Measurements from ENCODE around the gene TTLL3. TPM values are rescaled to one million over a fixed set of nuclear protein-coding genes. Genes with fewer than 3 reads are reported as not detected.

The TTLL3 gene
- total RNA-seq, 1 donor from 2014 or later: 42.2 TPM

GRCh38 chr3:9820946-9821345 is 10.9 kb downstream of the TTLL3 start:
- Mint-ChIP-seq H3K27ac (no peak overlapping the region), H3K9me3 (no peaks in the 10 kb centered on the region), H3K4me3 (no peak overlapping the region), H3K36me3 (peaks cover 5% of the 10 kb centered on the region), H3K27me3 (no peaks in the 10 kb centered on the region), H3K4me1 (ENCODE audit: unreplicated experiment) (no peaks in the 10 kb centered on the region)
- TF ChIP-seq, protein P1, sequence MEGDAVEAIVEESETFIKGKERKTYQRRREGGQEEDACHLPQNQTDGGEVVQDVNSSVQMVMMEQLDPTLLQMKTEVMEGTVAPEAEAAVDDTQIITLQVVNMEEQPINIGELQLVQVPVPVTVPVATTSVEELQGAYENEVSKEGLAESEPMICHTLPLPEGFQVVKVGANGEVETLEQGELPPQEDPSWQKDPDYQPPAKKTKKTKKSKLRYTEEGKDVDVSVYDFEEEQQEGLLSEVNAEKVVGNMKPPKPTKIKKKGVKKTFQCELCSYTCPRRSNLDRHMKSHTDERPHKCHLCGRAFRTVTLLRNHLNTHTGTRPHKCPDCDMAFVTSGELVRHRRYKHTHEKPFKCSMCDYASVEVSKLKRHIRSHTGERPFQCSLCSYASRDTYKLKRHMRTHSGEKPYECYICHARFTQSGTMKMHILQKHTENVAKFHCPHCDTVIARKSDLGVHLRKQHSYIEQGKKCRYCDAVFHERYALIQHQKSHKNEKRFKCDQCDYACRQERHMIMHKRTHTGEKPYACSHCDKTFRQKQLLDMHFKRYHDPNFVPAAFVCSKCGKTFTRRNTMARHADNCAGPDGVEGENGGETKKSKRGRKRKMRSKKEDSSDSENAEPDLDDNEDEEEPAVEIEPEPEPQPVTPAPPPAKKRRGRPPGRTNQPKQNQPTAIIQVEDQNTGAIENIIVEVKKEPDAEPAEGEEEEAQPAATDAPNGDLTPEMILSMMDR (conservative IDR thresholded peaks at IDR 0.05): peak; percentile 58
- DNase-seq (ENCODE audit: extremely low spot score, unreplicated experiment): no peak

- Mint-ChIP-seq H3K4me3 (no peak overlapping the region), H3K27me3 (no peaks in the 10 kb centered on the region), H3K9me3 (no peaks in the 10 kb centered on the region), H3K4me1 (ENCODE audit: unreplicated experiment) (no peaks in the 10 kb centered on the region), H3K27ac (no peak overlapping the region), H3K36me3 (no peaks in the 10 kb centered on the region)
- DNase-seq (ENCODE audit: extremely low spot score, unreplicated experiment): no peak
- TF ChIP-seq, protein P1 (conservative IDR thresholded peaks at IDR 0.05): no peak
Measured at GRCh38 chr3:9825451-9826040, 15.5 kb downstream of the TTLL3 start.

- H3K27ac Mint-ChIP-seq: no peak overlapping the region
- H3K4me3 Mint-ChIP-seq: no peak overlapping the region
- DNase-seq (ENCODE audit: extremely low spot score, unreplicated experiment): no peak
- H3K9me3 Mint-ChIP-seq: no peaks in the 10 kb centered on the region
- TF ChIP-seq, protein P1 (conservative IDR thresholded peaks at IDR 0.05): peak; percentile 64
- H3K4me1 Mint-ChIP-seq (ENCODE audit: unreplicated experiment): peaks cover 6% of the 10 kb centered on the region
- no peaks in the 10 kb centered on the region for H3K36me3 Mint-ChIP-seq
- H3K27me3 Mint-ChIP-seq: no peaks in the 10 kb centered on the region
Measured at GRCh38 chr3:9826815-9827573, 16.9 kb downstream of the TTLL3 start.

- H3K4me1 Mint-ChIP-seq (ENCODE audit: unreplicated experiment): peaks cover 6% of the 10 kb centered on the region
- H3K36me3 Mint-ChIP-seq: no peaks in the 10 kb centered on the region
- no peaks in the 10 kb centered on the region for H3K27me3 Mint-ChIP-seq
- DNase-seq (ENCODE audit: extremely low spot score, unreplicated experiment): no peak
- H3K4me3 Mint-ChIP-seq: no peak overlapping the region
- TF ChIP-seq, protein P1 (conservative IDR thresholded peaks at IDR 0.05): no peak
- H3K9me3 Mint-ChIP-seq: no peaks in the 10 kb centered on the region
- no peak overlapping the region for H3K27ac Mint-ChIP-seq
Measured at GRCh38 chr3:9828801-9829755, 19.0 kb downstream of the TTLL3 start.

DNA sequence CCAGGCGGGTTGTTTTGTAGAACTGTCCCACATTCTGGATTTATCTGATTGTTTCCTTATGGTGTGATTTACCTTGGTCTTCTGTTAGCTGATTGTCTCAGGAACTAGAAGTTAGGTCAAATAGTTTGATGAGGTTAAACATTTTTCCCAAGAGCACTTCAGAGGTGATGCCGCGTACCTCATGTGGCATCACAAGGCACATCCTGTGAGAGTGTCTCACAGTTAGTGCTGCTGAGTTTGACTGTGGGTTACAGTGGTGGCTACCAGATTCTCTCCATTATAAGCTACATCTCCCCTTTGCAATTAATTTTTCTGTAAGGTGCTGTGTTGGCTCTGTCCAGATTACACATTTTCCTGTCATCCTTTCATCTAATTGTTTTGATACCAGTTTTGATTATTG is 21.2 kb downstream of the TTLL3 start:
- Mint-ChIP-seq H3K27ac (no peak overlapping the region), H3K27me3 (no peaks in the 10 kb centered on the region), H3K36me3 (no peaks in the 10 kb centered on the region), H3K4me1 (ENCODE audit: unreplicated experiment) (peaks cover 6% of the 10 kb centered on the region), H3K4me3 (no peak overlapping the region), H3K9me3 (no peaks in the 10 kb centered on the region)
- TF ChIP-seq, protein P1 (conservative IDR thresholded peaks at IDR 0.05): no peak
- no peak for DNase-seq (ENCODE audit: extremely low spot score, unreplicated experiment)
